Measurements from ENCODE around the gene OR52E2. TPM values are rescaled to one million over a fixed set of nuclear protein-coding genes. Genes with fewer than 3 reads are reported as not detected.
A peak's percentile ranks its signal among the peaks of the same experiment; 100 is the strongest.

OR52E2 gene
- total RNA-seq, 1 donor = not detected

GRCh38 chr11:5046754-5047330 is 12.6 kb downstream of the OR52E2 start:
- H3K4me3 ChIP-seq (ENCODE audit: low read depth, low read length) = no peak overlapping the region
- TF ChIP-seq CTCF (IDR thresholded peaks at IDR 0.05; ENCODE audit: insufficient read depth, low read depth, low read length) = no peak
- DNase-seq (ENCODE audit: low read depth) = no peak

- TF ChIP-seq CTCF (IDR thresholded peaks at IDR 0.05; ENCODE audit: insufficient read depth, low read depth, low read length) = no peak
- no peak for DNase-seq (ENCODE audit: low read depth)
- H3K4me3 ChIP-seq (ENCODE audit: low read depth, low read length) = no peak within 1 kb of the TSS
Measured at GRCh38 chr11:5046226-5046625, 13.2 kb downstream of the OR52E2 start, which contains the start of gene OR52J3. TSS of gene OR52J3 (plus strand) at chr11:5046526. CDS start at chr11:5046526, 0 bp downstream.

- H3K4me3 ChIP-seq (ENCODE audit: low read depth, low read length) = no peak overlapping the region
- peak; percentile 3 for DNase-seq (ENCODE audit: low read depth)
- TF ChIP-seq CTCF (IDR thresholded peaks at IDR 0.05; ENCODE audit: insufficient read depth, low read depth, low read length) = no peak
Measured at GRCh38 chr11:5043380-5043779, 16.0 kb downstream of the OR52E2 start.

GRCh38 chr11:5042091-5042490 is 17.3 kb downstream of the OR52E2 start:
- DNase-seq (ENCODE audit: low read depth) = no peak
- no peak for TF ChIP-seq CTCF (IDR thresholded peaks at IDR 0.05; ENCODE audit: insufficient read depth, low read depth, low read length)
- no peak overlapping the region for H3K4me3 ChIP-seq (ENCODE audit: low read depth, low read length)

- H3K4me3 ChIP-seq (ENCODE audit: low read depth, low read length) = no peak overlapping the region
- no peak for TF ChIP-seq CTCF (IDR thresholded peaks at IDR 0.05; ENCODE audit: insufficient read depth, low read depth, low read length)
- no peak for DNase-seq (ENCODE audit: low read depth)
Measured at GRCh38 chr11:5040876-5041275, 18.6 kb downstream of the OR52E2 start.

- no peak overlapping the region for H3K4me3 ChIP-seq (ENCODE audit: low read depth, low read length)
- DNase-seq (ENCODE audit: low read depth) = no peak
- no peak for TF ChIP-seq CTCF (IDR thresholded peaks at IDR 0.05; ENCODE audit: insufficient read depth, low read depth, low read length)
Measured at GRCh38 chr11:5038341-5038740, 21.1 kb downstream of the OR52E2 start.

- TF ChIP-seq CTCF (IDR thresholded peaks at IDR 0.05; ENCODE audit: insufficient read depth, low read depth, low read length) = no peak
- no peak for DNase-seq (ENCODE audit: low read depth)
Measured at GRCh38 chr11:5037926-5038325, 21.5 kb downstream of the OR52E2 start.

More at GRCh38 chr11:5037926-5038325, 21.5 kb downstream of the OR52E2 start:
- no peak overlapping the region for H3K4me3 ChIP-seq (ENCODE audit: low read depth, low read length)
